H9 (cell line): ENCODE data around the gene TXNDC11. TPM values are rescaled to one million over a fixed set of nuclear protein-coding genes. Genes with fewer than 3 reads are reported as not detected.
A peak's percentile ranks its signal among the peaks of the same experiment; 100 is the strongest.

Experiments used
- DNase-seq: peaks from one replicate; pipeline ENCODE4 v3.0.0-alpha.2; 2017
- H2AFZ ChIP-seq: one replicate; pipeline ENCODE4 v1.6.1; 2013; ENCODE audit warnings: mild to moderate bottlenecking, low read length, control low read depth, moderate library complexity
- H2AK5ac ChIP-seq: 2 replicates; pipeline ENCODE4 v1.6.1; 2013; ENCODE audit warnings: low read length, control low read depth, mixed read lengths; ENCODE audit not compliant: insufficient read length
- H2BK120ac ChIP-seq: one replicate; pipeline ENCODE4 v1.6.1; 2013; ENCODE audit warnings: low read depth, mild to moderate bottlenecking, low read length, control low read depth, inconsistent platforms; ENCODE audit not compliant: poor library complexity, severe bottlenecking
- H2BK12ac ChIP-seq: 2 replicates; pipeline ENCODE4 v1.6.1; 2013; ENCODE audit warnings: low read length, control low read depth, mixed read lengths, low read depth; ENCODE audit not compliant: insufficient read length
- H2BK15ac ChIP-seq: 2 replicates; pipeline ENCODE4 v1.6.1; 2013; ENCODE audit warnings: low read depth, low read length, control low read depth
- H2BK20ac ChIP-seq: one replicate; pipeline ENCODE4 v1.6.1; 2013; ENCODE audit warnings: low read depth, mild to moderate bottlenecking, low read length, control low read depth, inconsistent platforms; ENCODE audit not compliant: poor library complexity, severe bottlenecking
- H2BK5ac ChIP-seq: 2 replicates; pipeline ENCODE4 v1.6.1; 2013; ENCODE audit warnings: low read length, control low read depth, mixed read lengths; ENCODE audit not compliant: insufficient read length
- H3K14ac ChIP-seq: 2 replicates; pipeline ENCODE4 v1.6.1; 2013; ENCODE audit warnings: low read length, control low read depth; ENCODE audit not compliant: insufficient read depth
- H3K18ac ChIP-seq: 2 replicates; pipeline ENCODE4 v1.6.1; 2013; ENCODE audit warnings: low read depth, mild to moderate bottlenecking, mixed read lengths, low read length, control low read depth; ENCODE audit not compliant: insufficient read length
- H3K23ac ChIP-seq: 2 replicates; pipeline ENCODE4 v1.6.1; 2013; ENCODE audit warnings: low read length, control low read depth, mixed read lengths, low read depth; ENCODE audit not compliant: insufficient read length
- H3K23me2 ChIP-seq: 2 replicates; pipeline ENCODE4 v1.6.1; 2013; ENCODE audit warnings: low read depth, mild to moderate bottlenecking, mixed read lengths, low read length, control low read depth; ENCODE audit not compliant: insufficient read length, poor library complexity, severe bottlenecking
- H3K27ac ChIP-seq: 2 replicates; pipeline ENCODE4 v1.5.1; 2013; ENCODE audit warnings: low read length, control low read depth, mixed read lengths, low read depth; ENCODE audit not compliant: insufficient read length
- H3K27me3 ChIP-seq: 2 replicates; pipeline ENCODE4 v1.6.1; 2013; ENCODE audit warnings: low read length, control low read depth, inconsistent platforms; ENCODE audit not compliant: insufficient read depth
- H3K4ac ChIP-seq: 2 replicates; pipeline ENCODE4 v1.6.1; 2013; ENCODE audit warnings: low read depth, mild to moderate bottlenecking, control low read depth, inconsistent platforms, low read length, moderate library complexity
- H3K4me1 ChIP-seq: 2 replicates; pipeline ENCODE4 v1.6.1; 2013; ENCODE audit warnings: low read length, control low read depth, inconsistent platforms; ENCODE audit not compliant: insufficient read depth
- H3K4me2 ChIP-seq: 2 replicates; pipeline ENCODE4 v1.6.1; 2013; ENCODE audit warnings: low read length, control low read depth, mixed read lengths; ENCODE audit not compliant: insufficient read length, insufficient read depth
- H3K56ac ChIP-seq: 2 replicates; pipeline ENCODE4 v1.6.1; 2013; ENCODE audit warnings: low read depth, mild to moderate bottlenecking, mixed read lengths, low read length, control low read depth; ENCODE audit not compliant: insufficient read length
- H3K79me1 ChIP-seq: 2 replicates; pipeline ENCODE4 v1.6.1; 2013; ENCODE audit warnings: low read depth, mild to moderate bottlenecking, moderate library complexity, low read length, control low read depth, inconsistent platforms; ENCODE audit not compliant: insufficient read depth, poor library complexity, severe bottlenecking
- H3K79me2 ChIP-seq: 2 replicates; pipeline ENCODE4 v1.6.1; 2013; ENCODE audit warnings: low read length, control low read depth, inconsistent platforms; ENCODE audit not compliant: insufficient read depth
- H3K9ac ChIP-seq: 2 replicates; pipeline ENCODE4 v1.6.1; 2013; ENCODE audit warnings: low read length, control low read depth, mixed read lengths; ENCODE audit not compliant: insufficient read length; ENCODE audit errors: extremely low read depth
- H3K9me3 ChIP-seq: one replicate; pipeline ENCODE4 v1.6.1; 2013; ENCODE audit warnings: low read depth, low read length, inconsistent platforms; ENCODE audit not compliant: control insufficient read depth
- H3T11ph ChIP-seq: one replicate; pipeline ENCODE4 v1.6.1; 2013; ENCODE audit warnings: mild to moderate bottlenecking, low read length, control low read depth, inconsistent platforms
- H4K20me1 ChIP-seq: one replicate; pipeline ENCODE4 v1.6.1; 2013; ENCODE audit not compliant: control insufficient read depth, insufficient read length, insufficient read depth
- H4K5ac ChIP-seq: 2 replicates; pipeline ENCODE4 v1.6.1; 2013; ENCODE audit warnings: low read depth, mild to moderate bottlenecking, mixed read lengths, low read length, control low read depth; ENCODE audit not compliant: insufficient read length
- H4K8ac ChIP-seq: replicated peaks from 2 replicates; pipeline ENCODE4 v1.6.1; 2013; ENCODE audit warnings: low read length, control low read depth, mixed read lengths, low read depth; ENCODE audit not compliant: insufficient read length
- H4K91ac ChIP-seq: 2 replicates; pipeline ENCODE4 v1.6.1; 2013; ENCODE audit warnings: low read depth, mild to moderate bottlenecking, moderate library complexity, mixed read lengths, low read length, control low read depth; ENCODE audit not compliant: insufficient read length
- H3K27ac Mint-ChIP-seq, 3 experiments: 2 replicates in 2 of 3; 3 replicates in 1 of 3; pipeline ENCODE4 v1.8.0; 2020 to 2021; ENCODE audit warnings: mixed read lengths in 3 of 3, mild to moderate bottlenecking in 1 of 3, moderate library complexity in 1 of 3
- H3K27me3 Mint-ChIP-seq: 2 replicates; pipeline ENCODE4 v1.8.0; 2021; ENCODE audit warnings: low read depth, mild to moderate bottlenecking, moderate library complexity, mixed read lengths
- H3K36me3 Mint-ChIP-seq, 3 experiments: 2 replicates in 2 of 3; 3 replicates in 1 of 3; pipeline ENCODE4 v1.8.0; 2020 to 2021; ENCODE audit warnings: low read depth in 3 of 3, mixed read lengths in 3 of 3; ENCODE audit not compliant: insufficient read depth in 1 of 3
- H3K4me1 Mint-ChIP-seq, 2 experiments: 2 replicates each; pipeline ENCODE4 v1.8.0; 2020; ENCODE audit warnings: mixed read lengths in 2 of 2
- H3K4me3 Mint-ChIP-seq, 2 experiments: 2 replicates in 1 of 2; 3 replicates in 1 of 2; pipeline ENCODE4 v1.8.0; 2020 to 2021; ENCODE audit warnings: mild to moderate bottlenecking in 2 of 2, mixed read lengths in 2 of 2, moderate library complexity in 1 of 2
- H3K9me3 Mint-ChIP-seq, 2 experiments: 2 replicates in 1 of 2; 3 replicates in 1 of 2; pipeline ENCODE4 v1.8.0; 2020; ENCODE audit warnings: mild to moderate bottlenecking in 2 of 2, mixed read lengths in 2 of 2, moderate library complexity in 1 of 2
- CTCF ChIP-seq: fragments of 200-600 bp; sonication (generic); conservative IDR thresholded peaks from 3 replicates; pipeline ENCODE4 v1.8.0; 2021; ENCODE audit warnings: antibody characterized with exemption, mild to moderate bottlenecking
- WGBS: extraction: QIAGEN DNeasy Blood & Tissue Kit; methylation state at CpG from one replicate; pipeline ENCODE4 v1.1.7; 2013; ENCODE audit warnings: missing lambda C conversion rate, low lambda C conversion rate, mixed read lengths; ENCODE audit not compliant: insufficient read length; ENCODE audit errors: extremely low coverage; 5-methylcytosine and 5-hydroxymethylcytosine counted together
- total RNA-seq: library from RNA; stranded (reverse); gene quantifications from 2 replicates; pipeline ENCODE4 v1.2.1, GENCODE V29; 2021

TXNDC11 gene
- total RNA-seq, 1 experiment from 2014 or later = 12.2 TPM

- H3K56ac ChIP-seq = no peak overlapping the region
- no peaks in the 10 kb centered on the region for H3K9me3 Mint-ChIP-seq
- WGBS = no CpG with 5 or more reads among the region's 1 CpG
- no peak for TF ChIP-seq CTCF
- DNase-seq = no peak
- no peak overlapping the region for H3T11ph ChIP-seq
- H2AFZ ChIP-seq = no peak overlapping the region
- no peak overlapping the region for H3K14ac ChIP-seq
- no peak overlapping the region for H3K18ac ChIP-seq
- no peak overlapping the region for H4K8ac ChIP-seq
- H3K79me2 ChIP-seq = no peaks in the 10 kb centered on the region
- no peaks in the 10 kb centered on the region for H4K20me1 ChIP-seq
- H2AK5ac ChIP-seq = no peak overlapping the region
- no peak overlapping the region for H2BK120ac ChIP-seq
- no peak overlapping the region for H2BK5ac ChIP-seq
- H2BK12ac ChIP-seq = no peak overlapping the region
- no peak overlapping the region for H3K4me2 ChIP-seq
- no peaks in the 10 kb centered on the region for H3K79me1 ChIP-seq
- no peak overlapping the region for H3K4ac ChIP-seq
- H3K27me3 ChIP-seq = no peaks in the 10 kb centered on the region
- no peaks in the 10 kb centered on the region for H3K23me2 ChIP-seq
- no peaks in the 10 kb centered on the region for H3K4me1 Mint-ChIP-seq
- peaks cover 2 to 44% (median 31%) of the 10 kb centered on the region in 3 experiments; a peak in 6 of 7 replicates for H3K36me3 Mint-ChIP-seq
- no peak overlapping the region for H3K4me3 Mint-ChIP-seq
- H4K5ac ChIP-seq = no peak overlapping the region
- H2BK15ac ChIP-seq = no peak overlapping the region
- no peak overlapping the region for H3K9ac ChIP-seq
- no peaks in the 10 kb centered on the region for H3K4me1 ChIP-seq
- no peaks in the 10 kb centered on the region for H3K9me3 ChIP-seq
- H3K27ac Mint-ChIP-seq = peak overlapping the region in 1 of 3 experiments; percentile 50; a peak in 1 of 7 replicates
- no peak overlapping the region for H4K91ac ChIP-seq
- H3K23ac ChIP-seq = no peak overlapping the region
- no peak overlapping the region for H3K27ac ChIP-seq
- H2BK20ac ChIP-seq = no peak overlapping the region
- H3K27me3 Mint-ChIP-seq = no peaks in the 10 kb centered on the region
These were observed 17.2 kb downstream of the TXNDC11 start for GRCh38 chr16:11725457-11725856.
